Naive B cell (primary cell): ENCODE measurements around the gene PLCB2. TPM values are rescaled to one million over a fixed set of nuclear protein-coding genes. Genes with fewer than 3 reads are reported as not detected.

Experiments
- ATAC-seq, 2 donors: fragments of 150-1000 bp; cut with Tn5 transposase; 2 replicates each; pipeline ENCODE4 v1.10.0; 2021; ENCODE audit warnings: low read depth in 2 of 2, mild to moderate bottlenecking in 2 of 2, moderate library complexity in 2 of 2
- DNase-seq: peaks from one replicate; pipeline ENCODE4 v3.0.0; 2022
- H3K27ac Mint-ChIP-seq, 6 donors: one replicate each; pipeline ENCODE4 v1.8.0; 2020 to 2022; ENCODE audit warnings: mild to moderate bottlenecking in 6 of 6, mixed read lengths in 6 of 6, moderate library complexity in 5 of 6, inconsistent platforms in 2 of 6
- H3K27me3 Mint-ChIP-seq, 3 donors: one replicate each; pipeline ENCODE4 v1.8.0; 2021 to 2022; ENCODE audit warnings: mixed read lengths in 3 of 3, mild to moderate bottlenecking in 1 of 3
- H3K36me3 Mint-ChIP-seq, 2 donors: one replicate each; pipeline ENCODE4 v1.8.0; 2020 to 2022; ENCODE audit warnings: mixed read lengths in 2 of 2, inconsistent platforms in 1 of 2, mild to moderate bottlenecking in 1 of 2
- H3K4me1 Mint-ChIP-seq, 3 donors: one replicate each; pipeline ENCODE4 v1.8.0; 2020 to 2022; ENCODE audit warnings: mixed read lengths in 3 of 3, inconsistent platforms in 1 of 3, mild to moderate bottlenecking in 1 of 3, moderate library complexity in 1 of 3
- H3K4me3 Mint-ChIP-seq, 8 donors: one replicate each; pipeline ENCODE4 v1.8.0; 2020 to 2022; ENCODE audit warnings: mild to moderate bottlenecking in 8 of 8, mixed read lengths in 8 of 8, moderate library complexity in 8 of 8, inconsistent platforms in 2 of 8
- H3K9me3 Mint-ChIP-seq, 7 donors: one replicate each; pipeline ENCODE4 v1.8.0; 2020 to 2022; ENCODE audit warnings: mixed read lengths in 7 of 7, mild to moderate bottlenecking in 5 of 7, inconsistent platforms in 2 of 7, moderate library complexity in 1 of 7
- polyA plus RNA-seq, 6 donors: library from polyadenylated mRNA; unstranded; fragments of 300-500 nt; fragmentation: Illumina TruSeq; gene quantifications; one replicate each; pipeline ENCODE4 v1.2.3, GENCODE V29; 2021; ENCODE audit warnings: low read depth in 6 of 6

The PLCB2 gene
- 10 to 100 TPM; 11.4 to 22.6 (median 15.9) TPM for polyA plus RNA-seq

GRCh38 chr15:40307421-40308211 lies at the start of gene PLCB2:
Gene PLCB2, minus strand, starts transcription at chr15:40307935. Its CDS starts 263 bp downstream, at chr15:40307672.
- H3K27ac Mint-ChIP-seq = peak within 1 kb of the TSS; percentile 86 to 98 (median 94)
- H3K36me3 Mint-ChIP-seq = peaks cover 0 to 9% of the 10 kb centered on the region in 2 donors
- H3K4me3 Mint-ChIP-seq = peak within 1 kb of the TSS; percentile 92 to 97 (median 94)
- no peaks in the 10 kb centered on the region for H3K9me3 Mint-ChIP-seq
- ATAC-seq (peak; percentile 78), DNase-seq (peak; percentile 71)
- H3K27me3 Mint-ChIP-seq = peaks cover 0 to 4% (median 0%) of the 10 kb centered on the region in 3 donors
- H3K4me1 Mint-ChIP-seq = peaks cover 50 to 59% (median 55%) of the 10 kb centered on the region in 3 donors

DNA sequence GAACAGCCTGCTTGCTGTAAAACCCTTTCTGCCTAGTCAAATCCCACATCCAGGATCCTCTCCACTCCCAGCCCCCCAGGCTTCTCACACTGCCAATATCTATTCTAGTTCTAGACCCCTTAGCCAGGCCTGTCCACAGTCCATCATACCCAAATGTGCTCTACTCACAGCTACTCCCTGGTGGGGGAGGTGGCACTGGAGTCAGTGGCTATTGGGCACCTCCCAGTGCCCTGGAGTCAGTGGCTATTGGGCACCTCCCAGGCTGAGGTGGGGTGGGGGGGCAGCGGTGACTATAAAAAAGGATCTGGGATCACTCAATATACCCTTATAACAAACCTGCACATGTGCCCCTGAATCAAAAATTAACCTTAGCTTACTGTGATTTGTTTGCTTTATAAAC lies 49.5 kb upstream of the PLCB2 start:
- no peak for DNase-seq
- H3K4me1 Mint-ChIP-seq = peaks cover 13 to 18% (median 14%) of the 10 kb centered on the region in 3 donors
- peaks cover 0 to 1% of the 10 kb centered on the region in 2 donors for H3K36me3 Mint-ChIP-seq
- peaks cover 0 to 33% (median 11%) of the 10 kb centered on the region in 3 donors for H3K27me3 Mint-ChIP-seq
- H3K9me3 Mint-ChIP-seq = no peaks in the 10 kb centered on the region
- peak overlapping the region; percentile 61 to 88 (median 78) for H3K4me3 Mint-ChIP-seq
- peak overlapping the region in 2 of 6 donors; percentile 51 to 79 for H3K27ac Mint-ChIP-seq
- ATAC-seq = no peak

DNA sequence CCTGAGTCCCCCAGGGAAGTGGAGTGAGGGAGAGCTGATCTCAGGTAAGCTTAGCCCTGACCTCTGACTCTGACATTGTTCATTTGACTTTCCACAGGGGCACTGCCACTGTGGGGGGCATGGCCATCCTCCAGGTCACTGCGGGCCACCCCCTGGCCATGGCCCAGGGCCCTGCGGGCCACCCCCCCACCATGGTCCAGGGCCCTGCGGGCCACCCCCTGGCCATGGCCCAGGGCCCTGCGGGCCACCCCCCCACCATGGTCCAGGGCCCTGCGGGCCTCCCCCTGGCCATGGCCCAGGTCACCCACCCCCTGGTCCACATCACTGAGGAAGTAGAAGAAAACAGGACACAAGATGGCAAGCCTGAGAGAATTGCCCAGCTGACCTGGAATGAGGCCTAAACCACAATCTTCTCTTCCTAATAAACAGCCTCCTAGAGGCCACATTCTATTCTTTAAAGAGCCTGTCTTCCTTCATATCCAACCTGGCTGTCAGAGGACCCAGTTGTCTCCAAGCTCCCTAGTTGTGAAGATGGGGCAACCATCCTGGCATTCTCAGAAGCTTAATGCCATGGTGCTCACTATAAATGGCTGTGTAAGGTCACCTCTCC lies 48.3 kb upstream of the PLCB2 start:
- ATAC-seq (no peak), DNase-seq (no peak)
- H3K9me3 Mint-ChIP-seq = no peaks in the 10 kb centered on the region
- H3K27ac Mint-ChIP-seq = no peak overlapping the region
- peaks cover 0 to 33% (median 11%) of the 10 kb centered on the region in 3 donors for H3K27me3 Mint-ChIP-seq
- no peaks in the 10 kb centered on the region for H3K36me3 Mint-ChIP-seq
- peaks cover 13 to 18% (median 14%) of the 10 kb centered on the region in 3 donors for H3K4me1 Mint-ChIP-seq
- H3K4me3 Mint-ChIP-seq = peak overlapping the region in 1 of 8 donors; percentile 65

DNA sequence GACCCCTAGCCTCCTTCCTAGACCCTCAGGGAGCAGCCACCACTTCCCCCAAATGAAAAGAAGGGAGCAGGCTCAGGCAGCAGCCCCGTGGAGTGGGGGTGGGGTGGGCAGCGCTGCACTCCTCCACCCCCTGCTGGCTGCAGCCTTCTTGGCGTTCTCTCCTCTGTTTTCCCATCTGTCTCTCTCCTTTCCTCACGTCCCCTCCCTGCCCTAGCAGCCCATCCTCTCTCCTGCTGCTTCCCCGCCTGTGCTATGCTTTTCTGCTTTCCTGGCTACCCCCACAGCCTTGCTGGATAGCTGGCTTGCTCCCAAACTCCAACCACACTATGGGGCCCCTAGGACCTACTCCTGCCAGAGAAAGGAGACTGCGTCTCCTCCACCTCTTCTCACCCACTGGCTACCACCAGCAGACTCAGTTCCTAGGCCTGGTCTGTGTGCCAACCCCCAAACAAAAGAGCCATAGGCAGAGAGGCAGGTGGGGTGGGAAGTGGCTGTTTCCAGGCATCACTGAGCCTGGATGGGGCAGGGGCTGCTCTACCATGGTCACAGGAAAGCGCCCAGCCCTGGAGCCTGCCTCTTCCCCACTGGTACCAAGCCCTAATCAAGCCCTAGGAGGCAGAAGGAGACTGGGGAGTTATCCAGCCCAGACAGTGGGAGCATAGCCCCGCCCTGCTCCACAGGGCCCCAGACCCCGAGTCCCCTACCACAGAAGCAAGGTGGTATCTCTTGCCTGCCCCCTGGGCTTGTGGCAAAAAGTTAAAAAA lies 46.9 kb upstream of the PLCB2 start:
- DNase-seq (no peak), ATAC-seq (no peak)
- H3K36me3 Mint-ChIP-seq = no peaks in the 10 kb centered on the region
- peak overlapping the region in 1 of 8 donors; percentile 9 for H3K4me3 Mint-ChIP-seq
- peaks cover 0 to 33% (median 11%) of the 10 kb centered on the region in 3 donors for H3K27me3 Mint-ChIP-seq
- no peak overlapping the region for H3K27ac Mint-ChIP-seq
- H3K9me3 Mint-ChIP-seq = no peaks in the 10 kb centered on the region
- peaks cover 13 to 18% (median 14%) of the 10 kb centered on the region in 3 donors for H3K4me1 Mint-ChIP-seq

DNA sequence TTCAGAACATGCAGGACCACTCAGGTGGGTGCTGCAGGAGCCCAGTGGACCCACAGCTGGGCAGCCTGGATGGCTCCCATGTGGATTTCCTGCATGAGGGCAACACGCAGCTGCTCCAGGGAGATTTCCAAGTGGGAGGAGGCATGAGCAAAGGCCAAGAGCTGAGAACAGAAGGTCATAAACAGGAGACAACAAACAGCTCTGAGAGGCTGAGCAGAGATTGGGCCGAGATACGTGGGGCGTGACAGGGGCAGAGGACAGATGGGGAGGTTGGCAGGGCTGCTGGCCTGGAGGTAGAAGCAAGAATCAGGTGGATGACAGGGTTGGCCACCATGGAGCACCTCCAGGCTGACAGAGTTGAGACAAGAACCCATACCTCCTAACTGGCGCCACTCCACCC lies 46.0 kb upstream of the PLCB2 start:
- peaks cover 8 to 12% (median 10%) of the 10 kb centered on the region in 3 donors for H3K4me1 Mint-ChIP-seq
- H3K9me3 Mint-ChIP-seq = no peaks in the 10 kb centered on the region
- no peaks in the 10 kb centered on the region for H3K36me3 Mint-ChIP-seq
- no peak for ATAC-seq
- H3K27me3 Mint-ChIP-seq = peaks cover 0 to 33% (median 11%) of the 10 kb centered on the region in 3 donors
- H3K27ac Mint-ChIP-seq = no peak overlapping the region
- no peak overlapping the region for H3K4me3 Mint-ChIP-seq
- DNase-seq = no peak

DNA sequence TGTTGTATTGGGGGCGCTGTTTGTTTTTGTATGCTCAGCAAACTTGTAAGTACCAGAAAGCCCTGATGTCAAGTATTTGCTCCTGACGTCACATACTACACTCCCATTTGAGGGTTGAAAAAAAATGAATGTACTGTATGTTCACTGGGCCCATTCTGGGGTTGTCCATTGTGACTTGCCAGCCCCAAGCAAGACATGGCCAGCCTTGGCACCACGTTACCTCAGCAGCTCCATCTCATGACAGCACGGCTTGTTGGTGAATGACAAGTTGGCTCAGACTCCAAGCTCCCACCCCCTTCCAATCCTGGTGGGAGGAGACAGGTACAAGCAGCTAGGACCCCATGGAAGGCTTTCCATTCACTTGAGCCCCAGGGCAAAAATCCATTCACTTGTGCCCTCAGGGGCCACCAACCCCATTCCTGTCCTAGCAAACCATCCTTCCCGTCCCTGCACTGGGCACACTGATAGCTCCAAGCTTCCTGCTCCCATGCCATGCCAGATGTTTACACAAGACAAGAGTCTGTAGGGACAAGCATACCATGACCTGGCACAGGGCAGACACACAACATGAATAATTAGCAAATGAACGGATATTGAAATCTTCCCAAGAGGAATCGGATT lies 44.7 kb upstream of the PLCB2 start:
- Mint-ChIP-seq H3K27me3 (peaks cover 0 to 33% (median 11%) of the 10 kb centered on the region in 3 donors), H3K9me3 (no peaks in the 10 kb centered on the region), H3K36me3 (no peaks in the 10 kb centered on the region), H3K4me3 (no peak overlapping the region), H3K4me1 (peaks cover 3 to 9% (median 7%) of the 10 kb centered on the region in 3 donors), H3K27ac (no peak overlapping the region)
- DNase-seq (no peak), ATAC-seq (no peak)

DNA sequence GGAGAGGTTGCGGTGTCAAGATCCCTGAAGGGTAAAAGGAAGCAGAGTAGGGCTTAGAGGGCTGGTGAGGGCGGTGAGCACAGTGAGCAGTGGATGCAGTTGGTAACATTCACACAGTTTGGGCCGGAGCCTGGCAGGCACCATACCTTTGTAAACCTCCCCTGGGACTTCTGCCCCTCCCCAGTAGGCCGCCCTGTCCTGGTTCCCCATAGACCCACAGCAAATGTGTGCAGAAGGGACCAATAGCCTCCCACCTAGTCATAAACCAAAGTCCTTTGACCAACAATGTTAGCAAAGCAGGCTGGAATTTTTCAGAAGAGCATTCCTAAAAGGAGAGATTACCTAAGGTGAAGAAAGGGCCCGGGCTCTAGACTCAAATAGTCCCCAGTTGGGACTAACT lies 41.4 kb upstream of the PLCB2 start:
- H3K27ac Mint-ChIP-seq = no peak overlapping the region
- no peaks in the 10 kb centered on the region for H3K36me3 Mint-ChIP-seq
- peaks cover 0 to 8% (median 0%) of the 10 kb centered on the region in 3 donors for H3K27me3 Mint-ChIP-seq
- no peak overlapping the region for H3K4me3 Mint-ChIP-seq
- no peaks in the 10 kb centered on the region for H3K9me3 Mint-ChIP-seq
- ATAC-seq (no peak), DNase-seq (no peak)
- H3K4me1 Mint-ChIP-seq = no peaks in the 10 kb centered on the region

- peaks cover 0 to 2% (median 0%) of the 10 kb centered on the region in 3 donors for H3K27me3 Mint-ChIP-seq
- H3K27ac Mint-ChIP-seq = no peak overlapping the region
These were observed 40.7 kb upstream of the PLCB2 start for GRCh38 chr15:40348474-40348870.

GRCh38 chr15:40347559-40348473 lies 40.1 kb upstream of the PLCB2 start:
- no peaks in the 10 kb centered on the region for H3K27me3 Mint-ChIP-seq
- no peak overlapping the region for H3K27ac Mint-ChIP-seq
- H3K9me3 Mint-ChIP-seq = no peaks in the 10 kb centered on the region
- peak overlapping the region in 1 of 8 donors; percentile 56 for H3K4me3 Mint-ChIP-seq
- no peaks in the 10 kb centered on the region for H3K4me1 Mint-ChIP-seq
- ATAC-seq = no peak
- H3K36me3 Mint-ChIP-seq = no peaks in the 10 kb centered on the region
- DNase-seq = no peak

More at GRCh38 chr15:40348474-40348870, 40.7 kb upstream of the PLCB2 start:
- no peaks in the 10 kb centered on the region for H3K36me3 Mint-ChIP-seq
- H3K4me3 Mint-ChIP-seq = no peak overlapping the region
- ATAC-seq (no peak), DNase-seq (no peak)
- H3K4me1 Mint-ChIP-seq = no peaks in the 10 kb centered on the region
- H3K9me3 Mint-ChIP-seq = no peaks in the 10 kb centered on the region

DNA sequence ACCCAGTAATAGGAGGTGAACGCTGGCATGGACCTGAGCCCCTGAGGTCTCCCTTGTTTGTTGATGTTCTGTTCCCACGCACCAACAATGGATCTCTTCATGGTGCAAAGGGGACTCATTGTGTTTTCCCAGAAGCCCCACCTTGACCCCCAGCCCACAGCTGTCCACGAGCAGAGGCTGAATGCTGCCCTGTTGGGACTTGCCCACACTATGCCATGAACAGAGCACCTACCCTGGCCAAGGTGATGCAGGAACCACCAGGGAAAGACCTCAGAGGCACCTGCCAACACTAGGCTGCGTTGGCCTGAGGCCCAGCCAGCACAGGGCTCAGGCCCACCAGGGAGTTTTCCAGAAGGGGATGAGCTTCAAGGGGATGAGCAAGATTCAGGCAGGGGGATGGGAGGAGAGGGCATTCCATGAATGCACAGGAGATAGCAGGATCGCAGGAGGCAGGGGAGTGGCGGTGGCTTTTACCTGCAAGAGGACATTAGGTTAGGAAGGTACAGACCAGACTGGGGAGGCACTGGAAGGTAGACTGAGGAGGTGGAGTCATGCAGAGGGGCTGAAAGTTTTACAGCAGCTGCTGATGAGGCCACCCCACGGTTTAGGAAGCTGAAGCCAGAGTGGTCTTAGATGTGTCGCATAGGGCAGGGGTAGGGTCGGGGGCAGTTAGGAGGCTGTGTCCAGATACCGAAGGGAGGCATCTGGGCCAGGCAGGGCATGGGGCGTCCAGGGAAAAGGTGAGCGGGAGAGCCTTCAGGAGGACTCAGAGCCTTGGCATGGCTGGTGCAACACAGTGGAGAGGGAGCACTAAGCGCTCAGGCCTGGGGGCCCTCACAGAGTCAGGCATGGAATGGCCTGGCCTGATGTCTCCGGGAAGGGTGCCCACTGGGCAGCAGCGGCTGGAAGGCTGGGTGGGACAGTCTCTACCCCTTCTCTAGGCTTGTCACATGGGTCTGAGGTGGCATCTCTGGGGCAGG lies 39.1 kb upstream of the PLCB2 start:
- ATAC-seq = no peak
- Mint-ChIP-seq H3K4me3 (peak overlapping the region in 2 of 8 donors; percentile 35 to 56), H3K36me3 (no peaks in the 10 kb centered on the region), H3K27me3 (no peaks in the 10 kb centered on the region), H3K27ac (peak overlapping the region in 1 of 6 donors; percentile 15), H3K9me3 (no peaks in the 10 kb centered on the region), H3K4me1 (no peaks in the 10 kb centered on the region)
- no peak for DNase-seq

DNA sequence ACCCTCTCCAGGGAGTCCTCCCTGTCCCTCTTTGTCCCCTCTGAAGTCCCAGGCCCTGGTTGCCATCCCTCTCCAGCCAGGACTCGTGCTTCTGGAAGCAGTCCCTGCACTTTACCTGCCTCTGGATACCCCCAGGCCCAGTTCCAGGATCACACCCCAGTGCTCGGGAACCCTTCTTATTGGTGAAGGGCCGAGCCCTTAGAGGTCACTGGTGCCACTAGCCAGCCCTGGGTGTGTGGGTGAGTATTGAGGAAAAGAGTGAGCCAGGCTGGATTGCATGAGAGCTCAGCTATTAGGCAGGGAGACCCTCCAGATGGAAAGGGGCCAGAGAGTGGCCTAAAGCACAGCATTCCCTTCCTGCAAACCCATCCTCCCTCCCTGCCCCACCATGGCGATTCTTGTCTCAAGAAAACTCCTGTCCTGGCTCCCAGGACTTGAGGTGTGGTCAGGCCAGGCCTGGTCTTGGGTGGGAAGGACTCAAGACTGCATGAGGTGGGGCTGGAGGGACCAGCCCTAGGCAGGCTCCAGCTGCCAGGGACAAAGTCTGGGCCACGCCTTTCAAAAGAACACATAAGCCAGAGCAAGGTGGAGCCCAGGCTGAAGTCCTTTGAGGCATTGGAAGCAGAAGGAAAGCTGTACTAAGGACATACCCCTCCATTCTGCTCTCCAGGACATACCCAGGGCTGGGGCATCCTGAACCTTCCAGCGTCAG lies 38.3 kb upstream of the PLCB2 start:
- DNase-seq (no peak), ATAC-seq (no peak)
- Mint-ChIP-seq H3K27ac (peak overlapping the region in 1 of 6 donors; percentile 91), H3K27me3 (peaks cover 0 to 3% (median 0%) of the 10 kb centered on the region in 3 donors), H3K9me3 (no peaks in the 10 kb centered on the region), H3K4me3 (no peak overlapping the region), H3K36me3 (no peaks in the 10 kb centered on the region), H3K4me1 (peaks cover 0 to 3% (median 0%) of the 10 kb centered on the region in 3 donors)
